HL-60 (cell line): ENCODE measurements around the gene SENP5.
A peak's percentile ranks its signal among the peaks of the same experiment; 100 is the strongest.
"Not testable (repeated sequence)": the region's sequence is repeated elsewhere in the genome, so short reads cannot be mapped to it uniquely, and the experiment has no call there.

ENCODE experiments used
- DNase-seq, 2 experiments: peaks; one replicate each; pipeline ENCODE4 v3.0.0-alpha.2; 2010 to 2020; ENCODE audit warnings: low read depth in 1 of 2, low spot score in 1 of 2
- H3K27ac ChIP-seq: fragments of 250-450 bp; sonication (Bioruptor Pico); replicated peaks from 2 replicates; pipeline ENCODE4 v1.5.1; 2020; ENCODE audit warnings: mild to moderate bottlenecking, moderate library complexity
- H3K27me3 ChIP-seq: fragments of 250-450 bp; sonication (Bioruptor Pico); 2 replicates; pipeline ENCODE4 v1.5.1; 2021; ENCODE audit warnings: mild to moderate bottlenecking, moderate library complexity; ENCODE audit not compliant: insufficient read depth, poor library complexity, severe bottlenecking
- H3K4me3 ChIP-seq: replicated peaks from 2 replicates; pipeline ENCODE4 v1.5.1; 2011; ENCODE audit warnings: mild to moderate bottlenecking, control low read depth, low read length; ENCODE audit not compliant: insufficient read depth
- CTCF ChIP-seq: IDR thresholded peaks from one replicate; pipeline ENCODE4 v1.5.1; 2011; ENCODE audit warnings: low read length, control low read depth, inconsistent platforms; ENCODE audit not compliant: insufficient read depth
- GABPA ChIP-seq: IDR thresholded peaks from 2 replicates; pipeline ENCODE4 v1.6.1; 2012; ENCODE audit warnings: low read depth
- POLR2AphosphoS5 ChIP-seq: IDR thresholded peaks from 2 replicates; pipeline ENCODE4 v1.6.1; 2012; ENCODE audit warnings: low read depth
- REST ChIP-seq: IDR thresholded peaks from 2 replicates; pipeline ENCODE4 v1.6.1; 2012; ENCODE audit warnings: low read depth; ENCODE audit not compliant: insufficient replicate concordance
- SPI1 ChIP-seq: IDR thresholded peaks from 2 replicates; pipeline ENCODE4 v1.6.1; 2012; ENCODE audit warnings: low read depth, mild to moderate bottlenecking, borderline replicate concordance

SENP5 gene

GRCh38 chr3:196849180-196849741, 18.5 kb upstream of the SENP5 start:
- no peak for DNase-seq
- no peaks in the 10 kb centered on the region for H3K27me3 ChIP-seq
- TF ChIP-seq POLR2AphosphoS5 (no peak), SPI1 (no peak), GABPA (no peak), CTCF (no peak), REST (no peak)
- no peak overlapping the region for H3K27ac ChIP-seq
- no peak overlapping the region for H3K4me3 ChIP-seq

- H3K27ac ChIP-seq, DNase-seq, H3K27me3 ChIP-seq, H3K4me3 ChIP-seq: not testable (repeated sequence)
Measured at GRCh38 chr3:196863000-196863399, 4.7 kb upstream of the SENP5 start.

GRCh38 chr3:196867155-196867506, 589 bp upstream of the SENP5 start:
- TF ChIP-seq POLR2AphosphoS5 = no peak
- TF ChIP-seq REST = no peak
- no peak for TF ChIP-seq CTCF
- TF ChIP-seq GABPA = no peak
- no peak for TF ChIP-seq SPI1
- no peak for DNase-seq
- Histone ChIP-seq H3K4me3 (peak overlapping the region; percentile 96), H3K27ac (peak overlapping the region; percentile 67), H3K27me3 (no peaks in the 10 kb centered on the region)

GRCh38 chr3:196868297-196868661, 559 bp downstream of the SENP5 start:
- peak overlapping the region; percentile 78 for H3K27ac ChIP-seq
- H3K27me3 ChIP-seq = no peaks in the 10 kb centered on the region
- H3K4me3 ChIP-seq = peak overlapping the region; percentile 96
- DNase-seq = peak in 1 of 2 experiments; percentile 19
- no peak for TF ChIP-seq POLR2AphosphoS5
- no peak for TF ChIP-seq CTCF
- TF ChIP-seq GABPA = no peak
- no peak for TF ChIP-seq REST
- no peak for TF ChIP-seq SPI1
